WI38 (cell line): Measurements from ENCODE around the gene MPST.

Source experiments
- H3K4me3 ChIP-seq: 2 replicates; pipeline ENCODE4 v1.5.1; 2011; ENCODE audit warnings: low read depth, mild to moderate bottlenecking, control low read depth, low read length
- TF ChIP-seq, protein P1 (sequence below): IDR thresholded peaks from 2 replicates; pipeline ENCODE4 v1.5.1; 2012; ENCODE audit warnings: low read depth, mild to moderate bottlenecking, control low read depth, low read length

MPST gene

GRCh38 chr22:37012956-37013355 lies 6.6 kb upstream of the MPST start:
- TF ChIP-seq, protein P1, sequence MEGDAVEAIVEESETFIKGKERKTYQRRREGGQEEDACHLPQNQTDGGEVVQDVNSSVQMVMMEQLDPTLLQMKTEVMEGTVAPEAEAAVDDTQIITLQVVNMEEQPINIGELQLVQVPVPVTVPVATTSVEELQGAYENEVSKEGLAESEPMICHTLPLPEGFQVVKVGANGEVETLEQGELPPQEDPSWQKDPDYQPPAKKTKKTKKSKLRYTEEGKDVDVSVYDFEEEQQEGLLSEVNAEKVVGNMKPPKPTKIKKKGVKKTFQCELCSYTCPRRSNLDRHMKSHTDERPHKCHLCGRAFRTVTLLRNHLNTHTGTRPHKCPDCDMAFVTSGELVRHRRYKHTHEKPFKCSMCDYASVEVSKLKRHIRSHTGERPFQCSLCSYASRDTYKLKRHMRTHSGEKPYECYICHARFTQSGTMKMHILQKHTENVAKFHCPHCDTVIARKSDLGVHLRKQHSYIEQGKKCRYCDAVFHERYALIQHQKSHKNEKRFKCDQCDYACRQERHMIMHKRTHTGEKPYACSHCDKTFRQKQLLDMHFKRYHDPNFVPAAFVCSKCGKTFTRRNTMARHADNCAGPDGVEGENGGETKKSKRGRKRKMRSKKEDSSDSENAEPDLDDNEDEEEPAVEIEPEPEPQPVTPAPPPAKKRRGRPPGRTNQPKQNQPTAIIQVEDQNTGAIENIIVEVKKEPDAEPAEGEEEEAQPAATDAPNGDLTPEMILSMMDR: no peak

DNA sequence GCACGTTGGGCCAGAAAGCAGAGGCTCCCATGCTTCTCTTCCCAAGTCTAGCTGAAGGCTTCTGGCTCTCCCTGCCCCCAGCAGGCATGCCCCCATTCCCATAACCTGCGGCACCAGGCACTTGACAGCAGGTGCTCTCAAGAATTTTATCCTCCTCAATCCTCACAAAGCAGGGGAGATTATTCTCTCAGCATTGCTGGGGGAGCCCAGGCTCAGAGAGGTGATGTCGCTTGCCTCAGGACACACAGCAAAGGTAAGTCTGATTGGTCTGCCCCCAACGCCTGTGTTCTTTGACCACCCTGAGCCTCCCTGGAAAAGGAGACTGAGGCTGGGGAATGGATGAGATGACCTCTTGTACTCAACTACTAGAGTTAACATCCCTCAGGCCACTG lies 5.1 kb upstream of the MPST start:
- TF ChIP-seq, protein P1: no peak

More at GRCh38 chr22:37012956-37013355, 6.6 kb upstream of the MPST start:
- H3K4me3 ChIP-seq: no peak overlapping the region

DNA sequence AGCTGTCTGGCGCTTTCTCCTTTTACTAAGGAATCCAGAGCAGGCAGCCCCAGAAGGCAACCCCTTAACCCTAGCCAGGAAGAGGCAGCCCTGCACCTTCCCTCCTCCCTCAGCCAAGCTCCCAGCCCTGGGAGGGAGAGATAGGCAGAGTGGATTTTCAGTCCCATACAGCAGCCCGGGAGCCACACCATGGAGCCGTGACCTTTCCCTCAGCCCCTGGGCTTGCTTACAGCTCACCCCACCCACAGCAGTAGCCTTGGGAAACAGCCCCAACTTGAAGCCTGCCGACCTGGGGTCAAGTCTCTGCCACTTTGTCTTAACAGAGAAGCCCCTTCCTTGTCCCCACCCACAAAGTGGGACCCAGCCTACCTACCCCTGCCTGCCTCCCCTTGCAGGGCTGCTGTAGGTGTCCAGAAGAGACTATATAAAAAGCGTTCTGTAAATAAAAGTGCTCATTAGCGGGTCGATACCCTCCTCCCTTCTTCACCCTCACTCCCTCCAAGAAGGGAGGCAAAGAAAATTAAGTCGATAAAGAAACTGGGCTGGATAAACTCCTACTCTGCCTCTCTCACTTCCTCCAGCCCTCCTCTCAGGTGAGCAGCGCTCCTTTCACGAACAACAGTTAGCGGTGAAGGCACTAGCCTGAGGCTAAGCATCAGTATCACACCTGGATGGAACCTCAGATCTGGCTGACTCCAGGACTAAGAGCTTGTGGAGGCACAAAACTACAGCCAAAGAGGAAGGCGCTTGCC lies 4.5 kb upstream of the MPST start:
- H3K4me3 ChIP-seq: no peak overlapping the region
- TF ChIP-seq, protein P1: no peak

More for the DNA sequence above, 5.1 kb upstream of the MPST start:
- H3K4me3 ChIP-seq: no peak overlapping the region

- no peak overlapping the region for H3K4me3 ChIP-seq
- TF ChIP-seq, protein P1: no peak
These were observed 4.0 kb upstream of the MPST start for GRCh38 chr22:37015587-37015878.

DNA sequence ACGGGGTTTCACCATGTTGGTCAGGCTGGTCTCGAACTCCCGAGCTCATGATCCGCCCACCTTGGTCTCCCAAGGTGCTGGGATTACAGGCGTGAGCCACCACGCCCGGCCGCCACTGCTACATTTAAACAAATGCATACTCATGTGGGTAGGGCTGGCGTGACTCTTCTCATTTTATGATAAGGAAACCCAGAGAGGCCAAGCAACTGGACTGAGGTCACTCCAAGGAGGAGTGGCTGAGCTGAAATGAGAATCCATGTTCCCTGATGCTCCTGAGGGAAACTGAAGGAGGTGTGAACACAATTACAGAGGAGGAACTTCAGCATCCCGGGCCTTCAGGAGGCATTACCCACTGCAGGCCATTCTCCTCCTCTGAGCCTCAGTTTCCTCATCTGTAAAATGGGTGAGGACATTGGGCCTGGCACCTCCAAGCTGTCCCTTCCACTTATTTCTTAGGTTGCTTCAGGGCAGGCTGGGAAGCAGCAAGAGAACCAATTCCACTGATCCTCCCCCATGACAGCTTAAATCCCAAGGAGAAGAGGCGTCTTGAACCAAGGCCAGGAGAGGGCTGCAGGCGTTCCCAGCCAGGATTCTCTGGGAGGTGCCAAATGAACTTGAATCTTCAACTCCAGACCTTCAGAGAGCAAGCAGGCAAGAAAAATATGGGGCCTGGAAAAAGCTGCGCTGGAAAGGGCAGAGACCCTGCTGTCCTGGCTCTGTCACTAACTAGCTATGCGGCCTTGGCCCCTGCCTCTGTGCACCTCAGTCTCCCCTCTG lies 3.2 kb upstream of the MPST start:
- H3K4me3 ChIP-seq: no peak overlapping the region
- TF ChIP-seq, protein P1: no peak

GRCh38 chr22:37017356-37017755 lies 2.2 kb upstream of the MPST start:
- no peak overlapping the region for H3K4me3 ChIP-seq
- TF ChIP-seq, protein P1: no peak
